Measurements from ENCODE around the gene MCTP1. TPM values are rescaled to one million over a fixed set of nuclear protein-coding genes. Genes with fewer than 3 reads are reported as not detected.

MCTP1 gene
- total RNA-seq, 1 experiment from 2014 or later: 13.3 TPM

DNA sequence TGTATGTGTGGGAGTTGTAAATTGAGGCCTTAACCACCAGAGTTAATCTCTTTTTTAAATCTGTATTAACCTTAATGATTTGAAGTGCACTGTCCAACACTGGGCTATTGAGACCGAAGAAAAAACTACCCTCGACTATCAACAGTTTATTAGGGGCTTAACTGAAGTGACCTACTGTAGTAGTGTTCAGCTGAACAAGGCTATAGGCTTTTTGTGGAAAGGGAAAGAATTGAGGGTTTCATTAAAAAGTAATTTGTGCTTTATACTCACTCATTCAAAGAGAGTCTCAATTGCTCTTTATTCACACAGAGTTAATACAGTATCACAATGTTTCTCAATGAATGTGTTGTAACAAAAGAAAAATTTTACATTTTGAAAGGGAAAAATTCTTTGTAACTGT, 399.0 kb downstream of the MCTP1 start:
- H3K4me3 ChIP-seq: no peak overlapping the region
- no peaks in the 10 kb centered on the region for H3K4me1 ChIP-seq (replicated peaks)
- H3K27me3 ChIP-seq (replicated peaks): no peaks in the 10 kb centered on the region
- H3K9me3 ChIP-seq (replicated peaks): no peaks in the 10 kb centered on the region
- H3K27ac ChIP-seq: no peak overlapping the region
- no peaks in the 10 kb centered on the region for H3K36me3 ChIP-seq
- DNase-seq (ENCODE audit: low read depth in 1 of 2, low spot score in 2 of 2): no peak

DNA sequence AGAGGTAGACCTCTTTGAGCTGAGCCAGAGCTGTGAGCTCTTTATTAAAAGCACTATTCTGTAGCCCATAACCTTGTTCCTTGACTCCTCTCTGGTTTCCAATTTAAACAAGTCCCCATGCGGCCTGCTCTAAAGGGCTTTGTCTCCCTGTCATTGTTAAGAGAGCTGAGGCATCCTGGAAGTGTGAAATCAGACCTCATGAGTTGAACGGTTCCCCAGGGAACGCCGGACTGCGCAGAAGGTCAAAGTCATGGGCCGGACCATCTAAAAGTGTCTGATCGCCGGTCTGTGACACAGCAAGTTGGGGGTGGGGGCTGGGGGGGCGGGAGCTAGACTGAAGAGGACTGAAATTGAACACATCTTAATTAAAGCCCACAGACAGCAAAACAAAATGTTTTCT, 400.6 kb downstream of the MCTP1 start:
- no peak overlapping the region for H3K27ac ChIP-seq
- H3K4me3 ChIP-seq: no peak overlapping the region
- DNase-seq (ENCODE audit: low read depth in 1 of 2, low spot score in 2 of 2): no peak
- no peaks in the 10 kb centered on the region for H3K4me1 ChIP-seq (replicated peaks)
- H3K27me3 ChIP-seq (replicated peaks): no peaks in the 10 kb centered on the region
- H3K9me3 ChIP-seq (replicated peaks): no peaks in the 10 kb centered on the region
- no peaks in the 10 kb centered on the region for H3K36me3 ChIP-seq

- Histone ChIP-seq H3K4me3 (no peak overlapping the region), H3K27ac (no peak overlapping the region), H3K4me1 (replicated peaks) (no peaks in the 10 kb centered on the region), H3K36me3 (no peaks in the 10 kb centered on the region), H3K27me3 (replicated peaks) (no peaks in the 10 kb centered on the region), H3K9me3 (replicated peaks) (no peaks in the 10 kb centered on the region)
- DNase-seq (ENCODE audit: low read depth in 1 of 2, low spot score in 2 of 2): no peak
These were observed 412.4 kb downstream of the MCTP1 start for GRCh38 chr5:94872526-94872925.

GRCh38 chr5:94870511-94871183, 414.2 kb downstream of the MCTP1 start:
- H3K27me3 ChIP-seq (replicated peaks): no peaks in the 10 kb centered on the region
- no peaks in the 10 kb centered on the region for H3K36me3 ChIP-seq
- no peak overlapping the region for H3K27ac ChIP-seq
- DNase-seq (ENCODE audit: low read depth in 1 of 2, low spot score in 2 of 2): no peak
- no peak overlapping the region for H3K4me3 ChIP-seq
- no peaks in the 10 kb centered on the region for H3K9me3 ChIP-seq (replicated peaks)
- H3K4me1 ChIP-seq (replicated peaks): no peaks in the 10 kb centered on the region

DNA sequence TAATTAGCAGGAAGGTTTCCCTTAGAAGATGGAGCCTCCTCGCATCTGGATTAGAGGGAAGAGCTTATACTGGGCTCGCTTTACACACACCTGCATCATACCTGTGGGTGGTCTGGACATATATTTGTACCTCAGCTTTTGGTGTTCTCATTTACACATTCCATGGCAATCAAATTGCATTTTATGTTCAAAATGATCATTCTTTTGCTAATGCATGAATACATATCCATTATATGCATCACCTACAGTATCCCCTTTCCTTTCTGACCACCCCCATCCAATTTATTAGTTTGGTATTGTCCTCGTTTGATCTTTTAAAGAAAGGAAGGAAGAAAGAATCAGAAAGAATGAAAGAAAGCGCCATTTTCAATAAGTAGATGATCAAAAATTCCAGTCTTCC, 415.0 kb downstream of the MCTP1 start:
- Histone ChIP-seq H3K4me3 (no peak overlapping the region), H3K4me1 (replicated peaks) (no peaks in the 10 kb centered on the region), H3K9me3 (replicated peaks) (no peaks in the 10 kb centered on the region), H3K36me3 (no peaks in the 10 kb centered on the region), H3K27ac (no peak overlapping the region), H3K27me3 (replicated peaks) (no peaks in the 10 kb centered on the region)
- no peak for DNase-seq (ENCODE audit: low read depth in 1 of 2, low spot score in 2 of 2)

DNA sequence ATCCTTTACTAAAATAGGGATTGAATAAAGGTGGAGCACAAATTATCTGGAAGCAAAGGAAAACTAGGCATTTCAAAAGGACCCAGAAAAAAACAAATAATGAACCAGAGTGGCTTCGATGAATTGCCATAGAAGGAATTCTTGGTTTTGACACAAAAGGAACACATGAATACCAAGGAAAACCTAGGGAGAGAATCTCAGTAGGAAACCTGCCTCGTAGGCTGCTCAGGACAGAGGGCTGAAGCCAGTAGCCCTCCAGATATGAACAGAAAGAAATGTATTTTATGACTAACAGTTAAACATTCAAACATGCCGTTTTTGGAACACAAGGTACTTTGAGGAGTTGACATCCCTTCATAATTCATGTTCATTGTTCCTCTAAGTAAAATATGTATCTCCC, 420.9 kb downstream of the MCTP1 start:
- Histone ChIP-seq H3K4me1 (replicated peaks) (no peaks in the 10 kb centered on the region), H3K27ac (no peak overlapping the region), H3K27me3 (replicated peaks) (no peaks in the 10 kb centered on the region), H3K9me3 (replicated peaks) (no peaks in the 10 kb centered on the region), H3K36me3 (no peaks in the 10 kb centered on the region), H3K4me3 (no peak overlapping the region)
- no peak for DNase-seq (ENCODE audit: low read depth in 1 of 2, low spot score in 2 of 2)

GRCh38 chr5:94857111-94857510, 427.8 kb downstream of the MCTP1 start:
- H3K4me3 ChIP-seq: no peak overlapping the region
- DNase-seq (ENCODE audit: low read depth in 1 of 2, low spot score in 2 of 2): no peak
- H3K27ac ChIP-seq: no peak overlapping the region
- H3K27me3 ChIP-seq (replicated peaks): no peaks in the 10 kb centered on the region
- H3K4me1 ChIP-seq (replicated peaks): no peaks in the 10 kb centered on the region
- H3K36me3 ChIP-seq: no peaks in the 10 kb centered on the region
- no peaks in the 10 kb centered on the region for H3K9me3 ChIP-seq (replicated peaks)

- no peak overlapping the region for H3K27ac ChIP-seq
- no peak for DNase-seq (ENCODE audit: low read depth in 1 of 2, low spot score in 2 of 2)
- no peaks in the 10 kb centered on the region for H3K27me3 ChIP-seq (replicated peaks)
These were observed 428.6 kb downstream of the MCTP1 start for GRCh38 chr5:94856257-94856800.

DNA sequence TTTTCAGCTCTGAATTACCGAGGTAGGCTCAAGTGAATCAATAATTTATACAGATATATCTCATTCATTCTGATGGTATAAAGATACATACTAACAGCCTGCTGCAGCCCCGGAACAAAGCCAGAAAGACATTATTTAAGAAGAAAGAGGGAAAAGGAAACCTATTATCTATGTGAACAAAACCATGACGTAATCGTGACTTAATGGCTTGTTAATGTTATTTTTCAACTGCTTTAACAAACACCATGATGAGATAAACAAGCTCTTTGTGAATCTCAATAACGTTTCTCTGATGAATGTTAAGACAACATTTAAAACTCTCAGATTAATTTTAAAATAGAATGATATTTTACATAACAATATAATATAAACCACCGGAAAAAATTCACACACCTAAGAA, 429.4 kb downstream of the MCTP1 start:
- no peak for DNase-seq (ENCODE audit: low read depth in 1 of 2, low spot score in 2 of 2)
- no peaks in the 10 kb centered on the region for H3K27me3 ChIP-seq (replicated peaks)
- no peaks in the 10 kb centered on the region for H3K36me3 ChIP-seq
- H3K4me3 ChIP-seq: no peak overlapping the region
- no peaks in the 10 kb centered on the region for H3K4me1 ChIP-seq (replicated peaks)
- no peaks in the 10 kb centered on the region for H3K9me3 ChIP-seq (replicated peaks)
- no peak overlapping the region for H3K27ac ChIP-seq

More at GRCh38 chr5:94856257-94856800, 428.6 kb downstream of the MCTP1 start:
- Histone ChIP-seq H3K4me3 (no peak overlapping the region), H3K9me3 (replicated peaks) (no peaks in the 10 kb centered on the region), H3K4me1 (replicated peaks) (no peaks in the 10 kb centered on the region), H3K36me3 (no peaks in the 10 kb centered on the region)

- H3K4me1 ChIP-seq (replicated peaks): no peaks in the 10 kb centered on the region
- H3K9me3 ChIP-seq (replicated peaks): no peaks in the 10 kb centered on the region
- no peak overlapping the region for H3K27ac ChIP-seq
- H3K36me3 ChIP-seq: no peaks in the 10 kb centered on the region
- DNase-seq (ENCODE audit: low read depth in 1 of 2, low spot score in 2 of 2): no peak
- no peak overlapping the region for H3K4me3 ChIP-seq
- no peaks in the 10 kb centered on the region for H3K27me3 ChIP-seq (replicated peaks)
These were observed 431.8 kb downstream of the MCTP1 start for GRCh38 chr5:94853120-94853519.

GRCh38 chr5:94850960-94851359, 433.9 kb downstream of the MCTP1 start:
- Histone ChIP-seq H3K27ac (no peak overlapping the region), H3K4me1 (replicated peaks) (no peaks in the 10 kb centered on the region), H3K9me3 (replicated peaks) (no peaks in the 10 kb centered on the region), H3K4me3 (no peak overlapping the region), H3K27me3 (replicated peaks) (no peaks in the 10 kb centered on the region), H3K36me3 (no peaks in the 10 kb centered on the region)
- no peak for DNase-seq (ENCODE audit: low read depth in 1 of 2, low spot score in 2 of 2)

- no peaks in the 10 kb centered on the region for H3K4me1 ChIP-seq (replicated peaks)
- H3K36me3 ChIP-seq: no peaks in the 10 kb centered on the region
- DNase-seq (ENCODE audit: low read depth in 1 of 2, low spot score in 2 of 2): peak in 1 of 2 experiments; percentile 13
- H3K27ac ChIP-seq: no peak overlapping the region
- no peak overlapping the region for H3K4me3 ChIP-seq
- no peaks in the 10 kb centered on the region for H3K27me3 ChIP-seq (replicated peaks)
- no peaks in the 10 kb centered on the region for H3K9me3 ChIP-seq (replicated peaks)
These were observed 434.8 kb downstream of the MCTP1 start for GRCh38 chr5:94849821-94850736.

GRCh38 chr5:94849324-94849723, 435.6 kb downstream of the MCTP1 start:
- no peak overlapping the region for H3K4me3 ChIP-seq
- H3K9me3 ChIP-seq (replicated peaks): no peaks in the 10 kb centered on the region
- no peaks in the 10 kb centered on the region for H3K27me3 ChIP-seq (replicated peaks)
- no peaks in the 10 kb centered on the region for H3K4me1 ChIP-seq (replicated peaks)
- H3K27ac ChIP-seq: no peak overlapping the region
- no peak for DNase-seq (ENCODE audit: low read depth in 1 of 2, low spot score in 2 of 2)
- H3K36me3 ChIP-seq: no peaks in the 10 kb centered on the region

GRCh38 chr5:94847726-94848125, 437.2 kb downstream of the MCTP1 start:
- H3K27ac ChIP-seq: no peak overlapping the region
- H3K4me3 ChIP-seq: no peak overlapping the region

More at GRCh38 chr5:94847726-94848125, 437.2 kb downstream of the MCTP1 start:
- Histone ChIP-seq H3K9me3 (replicated peaks) (no peaks in the 10 kb centered on the region), H3K4me1 (replicated peaks) (no peaks in the 10 kb centered on the region), H3K36me3 (no peaks in the 10 kb centered on the region), H3K27me3 (replicated peaks) (no peaks in the 10 kb centered on the region)
- no peak for DNase-seq (ENCODE audit: low read depth in 1 of 2, low spot score in 2 of 2)
